ENCODE measurements around the gene MZF1.
"Not testable (repeated sequence)": the region's sequence is repeated elsewhere in the genome, so short reads cannot be mapped to it uniquely, and the experiment has no call there.

MZF1 gene

DNA sequence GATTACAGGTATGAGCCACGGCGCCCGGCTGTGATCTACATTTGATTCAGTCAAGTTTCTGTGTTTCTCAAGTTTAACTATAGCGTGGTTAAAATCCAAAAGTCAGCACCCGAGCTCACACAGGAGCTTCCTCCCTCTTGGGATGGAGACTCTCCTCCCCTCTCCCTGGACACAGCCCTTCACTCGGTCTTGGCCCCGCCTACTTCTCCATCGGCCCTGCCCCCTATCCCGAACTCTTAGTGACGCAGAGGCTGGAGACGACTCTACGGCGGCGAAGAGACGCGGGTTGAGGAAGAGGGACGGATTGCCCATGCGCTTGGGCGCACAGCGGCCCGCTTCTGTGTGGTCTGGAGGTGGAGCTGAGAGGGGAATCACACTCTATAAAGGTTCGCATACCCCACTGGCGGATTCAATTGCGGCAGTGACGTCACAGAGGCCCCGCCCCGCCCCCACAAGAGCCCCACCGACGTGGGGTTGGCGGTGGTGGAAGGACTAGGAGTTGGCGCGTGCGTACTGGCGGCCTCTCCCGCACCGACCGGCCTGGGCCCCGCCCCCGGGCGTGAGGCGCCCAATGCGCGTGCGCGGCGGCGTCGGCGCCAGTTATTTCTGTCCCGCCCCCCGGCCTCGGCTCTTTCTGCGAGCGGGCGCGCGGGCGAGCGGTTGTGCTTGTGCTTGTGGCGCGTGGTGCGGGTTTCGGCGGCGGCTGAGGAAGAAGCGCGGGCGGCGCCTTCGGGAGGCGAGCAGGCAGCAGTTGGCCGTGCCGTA lies 29.1 kb downstream of the MZF1 start, which contains the start of gene TRIM28:
Gene TRIM28 (plus strand): TSS at position 239 of the 765 bp plus-strand sequence. CDS start 694 bp downstream, outside the sequence.
- peak; percentile 100 for DNase-seq (ENCODE audit: low read depth in 1 of 2, low spot score in 1 of 2)

DNA sequence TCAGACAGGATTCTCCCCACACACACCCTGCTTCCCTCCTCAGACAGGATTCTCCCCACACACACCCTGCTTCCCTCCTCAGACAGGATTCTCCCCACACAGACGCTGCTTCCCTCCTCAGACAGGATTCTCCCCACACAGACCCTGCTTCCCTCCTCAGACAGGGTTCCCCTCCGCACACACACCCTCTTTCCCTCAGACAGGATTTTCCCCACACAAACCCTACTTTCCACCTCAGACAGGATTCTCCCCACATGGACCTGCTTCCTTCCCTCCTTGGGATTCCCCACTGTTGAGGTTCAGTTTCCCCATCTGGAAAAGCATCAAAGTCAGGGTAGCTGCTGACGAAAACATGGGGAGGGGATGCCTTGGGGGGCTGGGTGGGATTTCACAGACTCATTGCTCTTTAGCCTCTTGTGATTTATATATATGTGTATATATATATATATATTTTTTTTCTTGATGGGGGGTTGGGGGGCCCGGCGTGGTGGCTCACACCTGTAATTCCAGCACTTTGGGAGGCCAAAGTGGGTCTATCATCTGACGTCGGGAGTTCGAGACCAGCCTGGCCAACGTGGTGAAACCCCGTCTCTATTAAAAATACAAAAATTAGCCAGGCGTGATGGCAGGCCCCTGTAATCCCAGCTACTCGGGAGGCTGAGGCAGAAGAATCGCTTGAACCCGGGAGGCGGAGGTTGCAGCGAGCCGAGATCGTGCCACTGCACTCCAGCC lies 30.3 kb downstream of the MZF1 start:
- not testable (repeated sequence) for DNase-seq (ENCODE audit: low read depth in 1 of 2, low spot score in 1 of 2)

DNA sequence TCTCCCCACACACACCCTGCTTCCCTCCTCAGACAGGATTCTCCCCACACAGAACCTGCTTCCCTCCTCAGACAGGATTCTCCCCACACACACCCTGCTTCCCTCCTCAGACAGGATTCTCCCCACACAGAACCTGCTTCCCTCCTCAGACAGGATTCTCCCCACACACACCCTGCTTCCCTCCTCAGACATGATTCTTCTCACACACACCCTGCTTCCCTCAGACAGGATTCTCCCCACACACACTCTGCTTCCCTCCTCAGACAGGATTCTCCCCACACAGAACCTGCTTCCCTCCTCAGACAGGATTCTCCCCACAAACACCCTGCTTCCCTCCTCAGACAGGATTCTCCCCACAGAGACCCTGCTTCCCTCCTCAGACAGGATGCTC lies 34.0 kb downstream of the MZF1 start:
- not testable (repeated sequence) for DNase-seq (ENCODE audit: low read depth in 1 of 2, low spot score in 1 of 2)

DNA sequence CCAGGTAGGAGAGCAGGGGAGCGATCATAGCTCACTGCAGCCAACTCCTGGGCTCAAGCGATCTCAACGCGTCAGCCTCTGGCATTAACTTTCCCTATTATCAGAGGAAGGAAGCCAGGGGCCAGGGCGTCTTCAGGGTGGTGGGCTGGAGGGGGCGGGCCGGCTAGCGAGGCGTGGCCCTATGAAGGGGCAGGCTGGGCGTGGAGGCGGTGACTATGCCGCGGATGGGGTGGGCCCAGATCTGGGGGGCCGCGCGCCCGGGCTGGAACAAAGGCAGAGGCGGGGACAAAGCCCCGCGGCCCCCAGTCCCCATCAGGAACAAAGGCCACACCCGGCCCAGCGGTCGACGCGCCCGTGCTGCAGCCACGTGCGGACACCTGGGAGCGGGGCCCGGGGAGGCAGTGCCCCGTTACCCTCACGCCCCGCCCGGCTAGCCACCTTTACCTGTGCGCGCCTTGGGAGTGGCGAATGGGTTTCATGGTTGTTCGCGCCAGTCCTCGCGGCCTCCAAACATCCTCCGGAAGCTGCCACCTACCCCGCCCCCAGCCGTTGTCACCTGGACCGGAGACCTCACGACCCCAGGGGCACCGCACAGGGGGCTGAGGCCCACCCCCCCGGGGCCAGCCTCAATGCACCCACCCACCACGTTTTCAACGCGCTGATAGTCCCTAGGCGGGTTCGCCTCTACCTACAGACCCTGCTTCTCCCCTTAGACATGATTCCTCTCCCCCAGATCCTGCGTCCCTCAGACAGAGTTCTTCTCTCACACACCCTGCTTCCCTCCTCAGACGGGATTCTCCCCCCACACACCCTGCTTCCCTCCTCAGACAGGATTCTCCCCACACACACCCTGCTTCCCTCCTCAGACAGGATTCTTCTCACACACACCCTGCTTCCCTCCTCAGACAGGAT lies 34.6 kb downstream of the MZF1 start:
- no peak for DNase-seq (ENCODE audit: low read depth in 1 of 2, low spot score in 1 of 2)

DNA sequence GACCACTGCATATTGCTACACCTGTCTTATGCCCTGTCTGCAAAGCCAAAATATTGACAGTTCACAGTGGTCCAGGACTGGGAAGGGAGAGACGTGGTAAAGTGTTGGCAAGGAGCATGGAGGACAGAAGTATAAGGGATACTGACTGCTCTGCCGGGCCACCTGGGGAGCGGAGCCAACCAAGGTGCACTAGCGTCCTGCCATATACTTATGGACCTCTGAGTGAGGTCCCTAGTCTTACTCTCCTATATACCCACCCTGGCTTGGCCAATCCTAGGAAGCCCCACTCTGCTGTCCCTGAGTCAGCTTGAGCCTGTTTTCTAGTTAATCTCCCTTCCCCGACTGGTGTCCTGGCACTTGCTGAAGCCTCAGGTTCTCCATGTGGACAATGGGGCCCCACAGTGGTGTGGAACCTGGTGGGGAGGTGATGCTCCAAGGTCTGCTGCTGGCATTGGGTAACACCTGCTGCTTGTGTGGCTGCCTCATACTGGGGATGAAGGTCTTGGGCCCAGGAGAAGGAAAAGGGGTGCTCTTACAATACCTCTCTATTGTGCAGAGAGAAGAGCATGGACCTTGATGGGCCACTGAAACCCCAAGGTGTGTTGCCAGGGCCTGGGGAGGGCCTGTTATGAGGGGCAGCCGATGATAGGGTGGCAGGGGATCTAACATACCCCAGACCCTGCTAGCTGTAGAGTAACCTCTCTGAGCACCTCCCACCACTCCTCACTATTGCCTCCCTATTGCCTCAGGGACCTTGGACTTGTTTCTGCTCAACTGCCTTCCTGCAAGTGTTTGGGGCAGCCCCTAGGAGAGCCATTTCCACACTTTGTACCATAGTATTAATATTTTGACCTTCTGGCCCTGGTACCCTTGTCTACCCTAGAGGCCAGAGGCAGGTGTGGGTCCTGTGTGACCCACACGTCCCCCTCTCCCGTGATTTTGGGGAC lies 36.0 kb downstream of the MZF1 start:
- no peak for DNase-seq (ENCODE audit: low read depth in 1 of 2, low spot score in 1 of 2)

DNA sequence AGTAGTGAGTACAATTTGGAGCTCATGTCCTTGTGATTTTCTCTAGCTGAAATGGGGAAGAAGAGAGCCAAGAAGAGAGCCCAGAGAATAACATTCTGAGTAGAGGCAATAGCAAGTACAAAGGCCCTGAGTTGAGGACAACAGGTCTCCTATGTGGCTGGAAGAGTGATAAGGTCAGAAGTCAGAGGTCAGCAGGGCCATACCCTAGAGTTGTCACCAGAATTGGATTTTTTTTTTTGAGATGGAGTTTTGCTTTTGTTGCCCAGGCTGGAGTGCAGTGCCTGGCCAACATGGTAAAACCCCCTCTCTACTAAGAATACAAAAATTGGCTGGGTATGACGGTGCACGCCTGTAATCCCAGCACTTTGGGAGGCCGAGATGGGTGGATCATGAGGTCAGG lies 37.3 kb downstream of the MZF1 start:
- no peak for DNase-seq (ENCODE audit: low read depth in 1 of 2, low spot score in 1 of 2)

DNA sequence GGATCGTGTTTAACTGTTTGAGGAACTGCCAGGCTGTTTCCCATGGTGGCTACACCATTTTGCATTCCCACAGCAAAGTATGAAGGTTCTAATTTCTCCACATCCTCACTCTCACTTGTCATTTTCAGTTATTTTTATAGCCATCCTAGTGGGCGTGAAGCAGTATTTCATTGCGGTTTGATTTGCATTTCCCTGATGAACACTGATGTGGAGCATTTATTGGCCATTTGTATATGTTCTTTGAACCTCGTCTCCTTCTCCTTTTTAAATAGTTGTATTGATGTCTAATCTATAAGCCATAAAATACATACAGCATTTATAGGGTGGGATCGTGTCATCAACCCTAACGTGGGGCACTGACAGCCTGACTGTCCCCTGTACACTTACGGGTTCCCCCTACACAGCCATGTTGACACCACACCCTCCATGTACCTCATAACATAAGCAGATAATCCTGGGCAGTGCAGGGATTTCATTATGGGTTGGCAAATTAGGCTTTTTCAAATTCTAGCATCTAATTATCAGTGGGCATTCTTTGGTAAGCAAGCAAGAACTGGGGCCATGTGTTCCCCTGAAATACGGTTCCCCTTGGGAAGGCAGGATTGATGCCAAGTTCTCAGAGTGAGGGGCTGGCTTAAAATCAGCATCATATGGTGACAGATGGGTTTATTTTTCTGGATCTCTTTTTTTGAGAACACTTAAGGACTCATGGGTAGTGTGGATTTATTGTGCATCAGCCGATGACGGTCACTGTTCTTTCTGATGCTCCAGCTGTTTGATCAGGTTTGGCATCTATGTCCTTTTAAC lies 41.9 kb downstream of the MZF1 start:
- no peak for DNase-seq (ENCODE audit: low read depth in 1 of 2, low spot score in 1 of 2)

DNA sequence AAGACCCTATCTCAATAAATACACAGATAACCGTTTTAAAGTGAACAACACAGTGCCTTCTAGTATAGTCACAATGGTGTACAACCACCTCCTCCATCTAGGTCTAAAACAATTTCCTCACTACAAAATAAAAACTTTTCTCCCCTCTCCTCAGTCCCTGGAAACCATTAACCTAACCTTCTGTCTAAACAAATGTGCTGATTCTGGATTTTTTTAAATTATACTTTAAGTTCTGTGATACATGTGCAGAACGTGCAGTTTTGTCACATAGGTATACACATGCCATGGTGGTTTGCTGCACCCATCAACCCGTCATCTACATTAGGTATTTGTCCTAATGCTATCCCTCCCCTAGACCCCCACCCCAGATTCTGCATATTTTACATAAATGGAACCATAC lies 43.7 kb downstream of the MZF1 start:
- DNase-seq (ENCODE audit: low read depth in 1 of 2, low spot score in 1 of 2) = no peak

DNA sequence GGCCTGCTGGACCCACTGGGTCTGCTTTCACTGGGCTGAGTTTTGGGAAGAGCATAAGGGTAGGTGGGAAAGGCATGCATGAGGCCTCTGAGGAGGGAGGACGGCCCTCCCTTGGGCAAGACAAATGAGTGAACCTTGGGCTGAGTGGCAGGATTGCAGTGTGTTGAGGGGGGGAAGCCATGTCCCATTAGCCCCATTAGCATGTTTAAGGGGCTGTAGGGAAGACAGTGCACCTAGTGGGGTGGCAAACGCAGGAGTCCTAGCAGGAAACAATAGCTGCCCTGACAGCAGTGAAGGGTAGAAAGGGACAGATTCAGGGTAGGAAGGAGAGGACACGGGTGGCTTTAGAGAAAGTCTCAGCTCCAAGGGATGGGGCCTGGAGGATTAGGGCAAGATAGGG lies 50.4 kb downstream of the MZF1 start:
- no peak for DNase-seq (ENCODE audit: low read depth in 1 of 2, low spot score in 1 of 2)

DNA sequence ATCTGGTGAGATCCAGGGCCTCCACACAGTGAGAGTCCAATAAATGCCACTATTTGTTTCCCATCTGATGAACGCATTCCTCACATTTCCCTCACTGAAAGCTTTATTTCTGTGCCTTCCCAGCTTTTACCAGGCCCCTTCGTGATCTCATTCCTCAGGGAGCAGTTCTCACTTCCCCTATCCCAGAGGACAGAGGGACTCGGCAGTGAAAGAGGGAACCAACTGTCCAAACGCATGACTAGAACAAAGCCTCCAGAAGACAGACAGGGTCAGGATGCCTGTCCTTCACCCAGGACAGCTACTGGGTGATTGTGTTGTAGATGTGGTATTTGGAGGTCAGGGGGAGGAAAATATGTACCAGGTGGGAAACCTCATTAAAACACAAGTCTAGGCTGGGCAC lies 51.5 kb downstream of the MZF1 start:
- no peak for DNase-seq (ENCODE audit: low read depth in 1 of 2, low spot score in 1 of 2)

DNA sequence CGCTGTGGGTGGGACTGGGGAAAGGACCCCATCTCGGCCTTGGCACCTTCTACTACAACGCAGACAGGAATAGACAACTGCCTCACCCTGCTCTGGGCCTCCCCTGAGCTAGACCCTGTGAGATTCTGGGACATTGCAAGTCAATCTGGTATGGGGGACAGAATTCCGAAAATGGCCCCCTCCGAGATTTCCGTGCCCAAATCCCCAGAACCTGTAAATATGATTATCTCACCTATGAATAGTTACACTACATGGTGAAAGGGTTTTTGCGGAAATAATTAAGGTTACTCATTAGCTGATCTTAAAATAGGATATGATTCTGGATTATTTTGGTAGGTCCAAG lies 52.9 kb downstream of the MZF1 start:
- DNase-seq (ENCODE audit: low read depth in 1 of 2, low spot score in 1 of 2) = no peak

DNA sequence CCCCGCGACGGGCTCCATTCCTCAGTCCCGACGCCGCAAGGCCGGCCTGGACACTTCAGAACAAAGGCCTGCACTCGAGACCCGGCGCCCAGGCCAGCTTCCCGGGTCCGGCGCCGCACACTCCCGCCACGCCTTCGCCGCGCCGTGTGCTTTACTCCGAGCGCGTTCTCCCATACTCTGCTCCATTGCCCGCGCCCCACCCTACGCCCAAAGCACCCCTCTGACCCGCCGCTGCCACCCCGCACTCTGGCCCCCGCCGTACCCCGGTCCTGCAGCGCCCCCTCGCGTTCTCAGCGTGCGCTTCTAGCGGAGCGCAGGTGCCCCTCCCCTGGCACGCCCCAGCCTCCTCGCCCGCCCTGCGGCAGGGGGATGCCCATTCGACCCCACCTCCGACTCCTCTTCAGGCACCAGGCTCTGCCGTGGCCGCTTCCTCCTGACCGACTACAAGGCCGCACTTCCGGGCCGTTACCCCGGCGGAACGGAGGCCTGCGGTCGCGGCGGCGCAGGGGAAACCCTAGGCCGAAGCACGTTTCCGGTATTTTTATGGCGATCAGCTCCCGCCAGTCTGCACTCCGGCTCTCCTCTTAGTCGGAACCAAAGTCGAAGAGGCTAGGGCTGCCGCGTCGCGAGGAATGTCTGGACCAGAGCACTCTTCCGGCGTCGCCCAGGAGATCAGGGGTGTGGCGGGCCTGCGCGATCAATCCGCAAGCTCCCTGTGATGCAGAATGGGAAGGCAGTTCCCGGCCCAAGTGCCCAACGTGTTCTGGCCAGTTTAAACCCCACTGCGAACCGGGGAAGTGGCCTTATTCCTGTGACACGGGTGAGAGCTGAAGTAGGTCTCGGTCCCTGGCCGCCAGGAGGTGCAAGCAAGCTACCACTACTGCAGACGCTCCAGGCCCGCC lies 53.5 kb downstream of the MZF1 start, which contains the start of gene ZBTB45:
Gene ZBTB45 (minus strand): TSS at position 456 of the 902 bp plus-strand sequence. CDS start 2,137 bp downstream, outside the sequence.
- peak; percentile 81 to 90 for DNase-seq (ENCODE audit: low read depth in 1 of 2, low spot score in 1 of 2)

DNA sequence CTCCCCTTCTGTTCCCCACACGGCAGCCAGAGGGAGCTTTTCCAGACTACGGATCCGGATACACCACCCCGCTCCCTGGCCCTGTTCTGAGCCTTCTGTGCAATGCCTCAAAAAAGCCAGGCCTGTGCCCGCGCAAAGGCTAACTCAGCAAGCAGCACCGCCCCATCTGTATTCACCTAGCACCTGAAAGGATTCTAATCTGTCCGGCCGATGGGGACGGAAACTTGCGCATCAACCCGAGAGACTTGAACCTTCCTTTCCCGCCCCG lies 54.1 kb downstream of the MZF1 start:
- no peak for DNase-seq (ENCODE audit: low read depth in 1 of 2, low spot score in 1 of 2)

DNA sequence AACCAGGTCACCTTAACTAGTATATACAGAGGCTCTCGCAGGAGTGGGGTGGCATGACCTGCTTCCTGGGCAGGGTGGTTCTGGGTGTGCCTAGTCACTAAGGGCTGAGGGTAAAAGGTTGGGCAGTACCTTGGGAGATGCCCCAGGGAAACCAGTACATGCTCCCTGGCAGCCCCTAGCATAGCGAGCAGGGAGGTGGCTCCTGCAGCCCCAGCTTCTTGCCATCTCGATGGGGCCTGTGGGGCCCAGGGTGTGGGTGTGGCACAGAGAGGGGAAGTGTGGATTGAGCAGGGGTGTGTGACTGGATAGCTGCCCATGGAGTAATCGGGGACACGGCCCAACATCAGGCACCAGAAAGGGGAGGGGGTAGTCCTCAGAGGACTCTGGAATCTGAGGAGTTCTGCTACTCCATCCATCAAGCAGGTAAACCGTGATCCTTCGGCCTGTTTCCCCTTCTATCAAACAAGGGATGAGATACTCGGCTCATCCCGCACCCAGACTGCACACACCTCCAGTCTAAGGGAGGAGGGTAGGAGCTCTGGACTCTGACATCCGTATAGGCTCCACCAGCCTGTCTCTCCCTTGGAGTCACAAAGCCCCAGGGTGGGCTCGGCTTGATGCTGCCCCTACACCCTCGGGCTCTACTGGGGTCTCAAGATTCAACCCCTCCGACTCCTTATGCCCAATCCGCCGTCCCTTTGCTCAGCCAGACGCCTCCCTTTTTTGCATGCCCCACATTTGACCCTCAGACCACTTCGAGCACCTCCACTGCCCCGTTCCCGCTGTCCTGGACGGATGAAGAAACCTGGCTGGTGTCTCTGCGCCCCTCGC lies 54.7 kb downstream of the MZF1 start:
- no peak for DNase-seq (ENCODE audit: low read depth in 1 of 2, low spot score in 1 of 2)

DNA sequence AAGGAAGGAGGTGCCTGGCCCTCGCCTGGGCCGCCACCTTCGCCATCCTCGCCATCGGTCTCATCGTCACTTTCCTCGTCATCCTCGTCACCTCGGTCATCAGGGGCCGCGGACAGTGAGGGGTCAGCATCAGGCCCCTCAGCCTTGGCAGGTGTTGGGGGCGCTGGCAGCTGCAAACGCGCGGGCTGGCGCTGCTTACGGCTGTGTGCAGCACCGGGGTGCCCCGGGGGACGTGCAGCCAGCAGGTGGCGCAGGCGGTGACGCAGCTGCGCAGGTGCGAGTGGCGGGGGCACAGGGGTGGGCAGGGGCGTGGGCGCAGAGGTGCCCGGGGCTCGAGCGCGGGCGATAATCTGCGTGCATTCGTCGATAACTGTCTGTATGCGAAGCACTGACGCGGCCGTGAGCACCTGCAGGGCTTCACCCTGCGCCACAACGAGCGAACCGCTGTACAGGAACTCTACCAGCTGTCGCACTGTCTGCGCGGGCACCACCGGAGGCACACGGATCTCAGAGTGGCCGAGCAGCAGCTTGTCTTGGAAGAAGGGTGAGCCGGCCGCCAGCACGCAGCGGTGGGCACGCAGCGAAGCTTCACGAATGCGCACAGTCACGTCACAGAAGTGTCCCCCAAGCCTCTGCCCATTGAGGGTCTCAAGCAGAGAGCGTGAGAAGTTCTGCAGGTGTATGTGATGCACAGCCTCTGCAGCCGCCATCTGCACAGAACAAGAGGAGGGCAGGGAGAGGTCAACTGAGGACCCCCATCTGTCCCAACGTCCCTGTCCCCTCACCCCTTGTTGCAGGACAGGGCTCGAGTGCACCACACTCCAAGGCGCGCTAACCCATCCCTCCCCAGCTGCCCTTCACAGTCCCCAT lies 55.9 kb downstream of the MZF1 start:
- no peak for DNase-seq (ENCODE audit: low read depth in 1 of 2, low spot score in 1 of 2)

DNA sequence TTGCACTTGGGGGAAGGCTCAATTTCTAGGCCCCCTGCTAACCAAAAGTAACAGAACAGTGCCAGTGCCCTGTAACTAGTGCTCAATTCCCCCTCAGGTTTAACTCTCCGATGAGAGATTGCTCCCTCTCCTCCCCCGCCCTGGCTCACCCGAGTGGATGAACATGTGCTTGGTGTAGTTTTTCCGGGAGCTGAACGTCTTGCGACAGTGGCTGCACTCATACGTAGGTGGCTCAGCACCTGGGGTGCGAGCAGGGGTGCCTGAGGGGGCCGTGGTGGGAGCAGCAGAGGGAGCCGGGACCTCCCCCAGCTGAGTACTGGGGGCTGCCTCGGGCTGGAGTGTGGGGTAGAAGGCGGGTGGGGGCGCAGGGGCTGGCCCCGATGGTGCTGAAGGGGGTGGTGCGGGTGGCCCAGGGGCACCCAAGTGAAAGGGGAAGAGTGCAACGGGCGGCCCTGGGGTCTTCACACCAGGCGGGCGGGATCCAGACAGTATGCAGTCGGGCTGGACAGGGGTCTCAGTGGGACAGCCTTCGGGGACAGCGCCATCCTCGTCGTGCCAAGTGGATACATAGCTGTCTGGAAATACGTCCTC lies 56.8 kb downstream of the MZF1 start:
- DNase-seq (ENCODE audit: low read depth in 1 of 2, low spot score in 1 of 2) = no peak

DNA sequence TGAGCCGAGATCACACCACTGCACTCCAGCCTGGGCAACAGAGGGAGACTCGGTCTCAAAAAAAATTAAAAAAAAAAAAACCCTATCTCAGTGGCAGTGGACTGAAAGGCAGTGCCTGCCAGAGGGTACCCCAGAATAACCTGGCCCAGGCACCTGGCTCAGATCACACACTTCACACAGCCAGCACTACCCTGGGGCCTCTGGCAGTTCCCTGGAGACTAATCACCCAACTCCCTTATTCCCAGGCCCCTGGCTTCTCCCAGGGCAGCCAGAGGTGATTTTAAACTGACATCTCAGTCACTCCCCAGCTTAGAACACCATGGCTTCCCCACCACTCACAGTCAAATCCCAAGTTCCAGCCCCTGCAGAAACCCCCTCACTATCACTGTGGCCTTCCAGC lies 57.9 kb downstream of the MZF1 start:
- no peak for DNase-seq (ENCODE audit: low read depth in 1 of 2, low spot score in 1 of 2)
